Neutrophil (primary cell): Measurements from ENCODE around the gene SLC2A5.

Source experiments
- H3K27ac ChIP-seq: fragments of 200-600 bp; sonication (generic); 2 replicates; pipeline ENCODE4 v1.5.1; 2016; ENCODE audit warnings: mild to moderate bottlenecking, moderate library complexity
- H3K27me3 ChIP-seq: fragments of 200-600 bp; sonication (generic); 2 replicates; pipeline ENCODE4 v1.6.0; 2016; ENCODE audit warnings: mild to moderate bottlenecking
- H3K36me3 ChIP-seq: fragments of 200-600 bp; sonication (generic); 2 replicates; pipeline ENCODE4 v1.5.1; 2017
- H3K4me1 ChIP-seq, 2 experiments: fragments of 200-600 bp in 1 of 2; sonication (generic) in 1 of 2; 1 replicate in 1 of 2; 2 replicates in 1 of 2; pipeline versions ENCODE4 v1.5.1 to v1.6.1; 2013 to 2016; ENCODE audit warnings: low read depth in 1 of 2, low read length in 1 of 2, mild to moderate bottlenecking in 1 of 2, moderate library complexity in 1 of 2; ENCODE audit not compliant: control insufficient read depth in 1 of 2, insufficient read depth in 1 of 2
- H3K4me3 ChIP-seq, 2 experiments: fragments of 200-600 bp in 1 of 2; sonication (generic) in 1 of 2; 1 replicate in 1 of 2; 2 replicates in 1 of 2; pipeline ENCODE4 v1.5.1; 2013 to 2016; ENCODE audit warnings: low read depth in 1 of 2, low read length in 1 of 2, mild to moderate bottlenecking in 1 of 2, moderate library complexity in 1 of 2
- H3K9me3 ChIP-seq: fragments of 200-600 bp; sonication (generic); 2 replicates; pipeline ENCODE4 v1.5.1; 2016
- CTCF ChIP-seq: fragments of 200-600 bp; sonication (generic); IDR thresholded peaks from 2 replicates; pipeline ENCODE4 v1.5.1; 2016; ENCODE audit warnings: antibody characterized with exemption

SLC2A5 gene

GRCh38 chr1:9073143-9073542 lies 3.7 kb upstream of the SLC2A5 start:
- Histone ChIP-seq H3K27me3 (no peaks in the 10 kb centered on the region), H3K4me1 (peaks cover 60 to 64% of the 10 kb centered on the region in 2 experiments), H3K4me3 (peak overlapping the region in 1 of 2 experiments; percentile 19), H3K9me3 (no peaks in the 10 kb centered on the region), H3K27ac (peak overlapping the region; percentile 76), H3K36me3 (no peaks in the 10 kb centered on the region)
- TF ChIP-seq CTCF, result no peak

GRCh38 chr1:9071554-9072235 lies 2.3 kb upstream of the SLC2A5 start:
- Histone ChIP-seq H3K4me1 (peaks cover 61 to 63% of the 10 kb centered on the region in 2 experiments), H3K27ac (peak overlapping the region; percentile 76), H3K4me3 (no peak overlapping the region), H3K36me3 (no peaks in the 10 kb centered on the region), H3K27me3 (no peaks in the 10 kb centered on the region), H3K9me3 (no peaks in the 10 kb centered on the region)
- TF ChIP-seq CTCF, result no peak

GRCh38 chr1:9070486-9070885 lies 1.1 kb upstream of the SLC2A5 start:
- H3K9me3 ChIP-seq, result no peaks in the 10 kb centered on the region
- H3K36me3 ChIP-seq, result no peaks in the 10 kb centered on the region
- TF ChIP-seq CTCF, result no peak
- H3K27me3 ChIP-seq, result no peaks in the 10 kb centered on the region
- H3K4me3 ChIP-seq, result no peak overlapping the region
- H3K4me1 ChIP-seq, result peaks cover 51 to 55% of the 10 kb centered on the region in 2 experiments
- peak overlapping the region; percentile 37 for H3K27ac ChIP-seq

- Histone ChIP-seq H3K4me3 (peak overlapping the region; percentile 19 to 38), H3K27ac (peak overlapping the region; percentile 71), H3K27me3 (no peaks in the 10 kb centered on the region), H3K9me3 (no peaks in the 10 kb centered on the region), H3K36me3 (no peaks in the 10 kb centered on the region), H3K4me1 (peaks cover 51 to 52% of the 10 kb centered on the region in 2 experiments)
- TF ChIP-seq CTCF, result no peak
Observed at GRCh38 chr1:9068981-9069325, 482 bp downstream of the SLC2A5 start.

- TF ChIP-seq CTCF, result no peak
- Histone ChIP-seq H3K9me3 (no peaks in the 10 kb centered on the region), H3K27me3 (no peaks in the 10 kb centered on the region), H3K4me3 (no peak overlapping the region), H3K36me3 (no peaks in the 10 kb centered on the region), H3K27ac (peak overlapping the region; percentile 47), H3K4me1 (peaks cover 36 to 40% of the 10 kb centered on the region in 2 experiments)
Observed at GRCh38 chr1:9066945-9067807, 2.3 kb downstream of the SLC2A5 start.
